Endodermal cell (in vitro differentiated cells): ENCODE measurements around the gene NCBP1. TPM values are rescaled to one million over a fixed set of nuclear protein-coding genes. Genes with fewer than 3 reads are reported as not detected.

ENCODE experiments used
- DNase-seq: peaks from one replicate; pipeline ENCODE4 v3.0.0-alpha.2; 2017
- H3K27ac ChIP-seq: 2 replicates; pipeline ENCODE4 v1.5.1; 2013; ENCODE audit warnings: mild to moderate bottlenecking, low read depth, low read length, moderate library complexity
- H3K27me3 ChIP-seq: 2 replicates; pipeline ENCODE4 v1.6.1; 2013; ENCODE audit warnings: mild to moderate bottlenecking, low read length, moderate library complexity; ENCODE audit not compliant: insufficient read depth, control insufficient read depth, poor library complexity, severe bottlenecking
- H3K36me3 ChIP-seq: 2 replicates; pipeline ENCODE4 v1.7.0; 2013; ENCODE audit warnings: mild to moderate bottlenecking, low read length, moderate library complexity; ENCODE audit not compliant: control insufficient read depth, insufficient read depth
- H3K4me1 ChIP-seq: one replicate; pipeline ENCODE4 v1.7.0; 2013; ENCODE audit warnings: low read length; ENCODE audit not compliant: control insufficient read depth, insufficient read depth
- H3K4me3 ChIP-seq: 2 replicates; pipeline ENCODE4 v1.5.1; 2013; ENCODE audit warnings: mild to moderate bottlenecking, low read length, moderate library complexity
- H3K9ac ChIP-seq: 2 replicates; pipeline ENCODE4 v1.6.1; 2013; ENCODE audit warnings: mild to moderate bottlenecking, low read length, moderate library complexity; ENCODE audit not compliant: poor library complexity, severe bottlenecking; ENCODE audit errors: extremely low read depth
- H3K9me3 ChIP-seq: 2 replicates; pipeline ENCODE4 v1.6.1; 2013; ENCODE audit warnings: mild to moderate bottlenecking, low read length, moderate library complexity; ENCODE audit not compliant: control insufficient read depth
- H3K27ac Mint-ChIP-seq: 2 replicates; pipeline ENCODE4 v1.8.0; 2020; ENCODE audit warnings: mixed read lengths
- H3K27me3 Mint-ChIP-seq: 2 replicates; pipeline ENCODE4 v1.8.0; 2021; ENCODE audit warnings: mild to moderate bottlenecking, mixed read lengths; ENCODE audit not compliant: insufficient read depth
- H3K36me3 Mint-ChIP-seq: 2 replicates; pipeline ENCODE4 v1.8.0; 2020; ENCODE audit warnings: low read depth, mixed read lengths
- H3K4me1 Mint-ChIP-seq: 2 replicates; pipeline ENCODE4 v1.8.0; 2020; ENCODE audit warnings: mixed read lengths
- H3K4me3 Mint-ChIP-seq: 2 replicates; pipeline ENCODE4 v1.8.0; 2020; ENCODE audit warnings: mild to moderate bottlenecking, moderate library complexity, mixed read lengths
- H3K9me3 Mint-ChIP-seq: 2 replicates; pipeline ENCODE4 v1.8.0; 2020; ENCODE audit warnings: mild to moderate bottlenecking, mixed read lengths
- CTCF ChIP-seq: fragments of 200-600 bp; sonication (generic); conservative IDR thresholded peaks from 2 replicates; pipeline ENCODE4 v1.5.0; 2021; ENCODE audit warnings: antibody characterized with exemption, mild to moderate bottlenecking
- WGBS, 2 experiments: methylation state at CpG; one replicate each; pipeline versions ENCODE4 v1.1.5 to v1.1.7; 2013; ENCODE audit warnings: missing lambda C conversion rate in 2 of 2, mixed read lengths in 1 of 2; ENCODE audit not compliant: insufficient coverage in 1 of 2, insufficient read length in 1 of 2; 5-methylcytosine and 5-hydroxymethylcytosine counted together
- total RNA-seq, 2 donors: library from RNA; stranded (reverse); fragmentation: NEBNext Ultra II Directional in 1 of 2; extraction: Animal tissue kit (Norgen Biotek cat#: 25700) in 1 of 2; gene quantifications; 2 replicates in 1 of 2; 3 replicates in 1 of 2; pipeline ENCODE4 v1.2.1, GENCODE V29; 2021

The NCBP1 gene
- total RNA-seq, 2 donors from 2014 or later, result 47.0 to 51.7 TPM

DNA sequence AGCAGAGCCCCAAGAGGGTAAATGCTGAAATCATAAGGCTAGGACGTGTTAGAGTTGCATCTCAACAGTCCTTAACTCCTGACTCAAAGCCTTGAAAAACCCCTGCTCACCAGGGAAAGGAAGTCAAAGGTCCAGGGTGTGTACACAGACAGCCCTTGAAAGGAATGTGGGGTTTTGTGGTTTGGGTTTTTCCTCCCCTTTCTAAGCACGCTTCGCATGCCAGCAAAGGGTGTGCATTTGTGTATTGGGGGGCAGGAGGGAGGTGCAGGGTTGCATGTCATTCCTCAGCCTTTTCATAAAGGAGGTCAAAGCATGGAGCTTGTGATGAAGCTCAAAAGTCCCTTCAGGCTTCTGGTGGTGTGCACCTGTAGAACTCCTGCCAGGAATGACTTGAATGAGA is 80.8 kb downstream of the NCBP1 start:
- DNase-seq, result no peak
- no peak for TF ChIP-seq CTCF
- no peaks in the 10 kb centered on the region for H3K36me3 ChIP-seq
- Mint-ChIP-seq H3K36me3 (no peaks in the 10 kb centered on the region), H3K9me3 (no peaks in the 10 kb centered on the region), H3K27ac (no peak overlapping the region), H3K4me1 (peaks cover 11% of the 10 kb centered on the region), H3K4me3 (no peak overlapping the region), H3K27me3 (peaks cover 30% of the 10 kb centered on the region)
- no peaks in the 10 kb centered on the region for H3K4me1 ChIP-seq
- no peak overlapping the region for H3K4me3 ChIP-seq
- 76% methylated on average over 3 of the region's 3 CpGs; no CpG with 5 or more reads in 1 of the 2 experiments for WGBS, 2 experiments
- no peak overlapping the region for H3K27ac ChIP-seq
- peaks cover 8% of the 10 kb centered on the region for H3K27me3 ChIP-seq
- no peaks in the 10 kb centered on the region for H3K9me3 ChIP-seq
- H3K9ac ChIP-seq, result no peak overlapping the region

GRCh38 chr9:97717866-97718265 is 84.2 kb downstream of the NCBP1 start:
- Histone ChIP-seq H3K27ac (no peak overlapping the region), H3K9me3 (peaks cover 8% of the 10 kb centered on the region), H3K9ac (no peak overlapping the region), H3K27me3 (peaks cover 11% of the 10 kb centered on the region), H3K36me3 (no peaks in the 10 kb centered on the region), H3K4me1 (no peaks in the 10 kb centered on the region), H3K4me3 (no peak overlapping the region)
- no peaks in the 10 kb centered on the region for H3K36me3 Mint-ChIP-seq
- peaks cover 8% of the 10 kb centered on the region for H3K9me3 Mint-ChIP-seq
- WGBS, 2 experiments, result 85 to 94% methylated on average over 2 to 3 of the region's 3 CpGs
- peaks cover 36% of the 10 kb centered on the region for H3K27me3 Mint-ChIP-seq
- DNase-seq, result no peak
- no peak overlapping the region for H3K4me3 Mint-ChIP-seq
- no peaks in the 10 kb centered on the region for H3K4me1 Mint-ChIP-seq
- no peak overlapping the region for H3K27ac Mint-ChIP-seq
- TF ChIP-seq CTCF, result no peak

- Mint-ChIP-seq H3K27ac (no peak overlapping the region), H3K4me1 (no peaks in the 10 kb centered on the region), H3K4me3 (no peak overlapping the region), H3K36me3 (no peaks in the 10 kb centered on the region), H3K9me3 (peaks cover 8% of the 10 kb centered on the region), H3K27me3 (peaks cover 45% of the 10 kb centered on the region)
- Histone ChIP-seq H3K9me3 (peaks cover 8% of the 10 kb centered on the region), H3K27me3 (peaks cover 28% of the 10 kb centered on the region), H3K27ac (no peak overlapping the region), H3K9ac (no peak overlapping the region), H3K4me1 (no peaks in the 10 kb centered on the region), H3K4me3 (no peak overlapping the region), H3K36me3 (no peaks in the 10 kb centered on the region)
- TF ChIP-seq CTCF, result no peak
- no peak for DNase-seq
- WGBS, 2 experiments, result 69 to 84% methylated on average over 2 of the region's 2 CpGs
Observed at GRCh38 chr9:97721396-97721795, 87.8 kb downstream of the NCBP1 start.
